PC-3 (cell line): ENCODE measurements around the gene SERGEF.

Experiments
- CTCF ChIP-seq: fragments of 300-600 bp; sonication (generic); conservative IDR thresholded peaks from 2 replicates; pipeline ENCODE4 v1.5.1; 2017; ENCODE audit warnings: antibody characterized with exemption, low read depth, mild to moderate bottlenecking, low read length
- EZH2phosphoT487 ChIP-seq: fragments of 300-600 bp; sonication (generic); IDR thresholded peaks from 2 replicates; pipeline ENCODE4 v1.6.1; 2018; ENCODE audit warnings: mild to moderate bottlenecking, antibody characterized with exemption, low read length, borderline replicate concordance

DNA sequence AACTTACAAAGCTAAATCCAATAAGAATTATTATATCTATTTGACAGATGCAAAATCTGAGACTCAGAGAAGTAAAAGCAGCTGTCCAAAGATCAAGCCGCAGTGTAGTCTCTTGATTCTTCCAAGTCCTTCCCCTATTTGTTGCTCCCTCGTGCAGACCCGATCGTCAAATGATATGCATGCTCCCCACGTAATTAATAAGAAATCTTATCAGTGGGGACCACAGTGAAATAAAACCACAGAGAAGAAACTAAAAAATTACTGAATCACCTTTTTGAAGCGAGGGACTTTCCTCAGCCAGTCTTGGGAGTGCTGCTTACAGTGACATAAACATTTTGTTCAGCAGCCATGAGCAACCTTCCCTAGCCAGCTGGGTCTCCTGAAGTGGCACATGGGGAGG, 64.6 kb downstream of the SERGEF start:
- TF ChIP-seq CTCF, result no peak
- TF ChIP-seq EZH2phosphoT487, result no peak
